Right forelimb (tissue), 1 donor: ENCODE data around the gene GRIP2.

ENCODE experiments used
- DNase-seq: peaks from one replicate; pipeline ENCODE4 v3.0.0-alpha.2; 2018

Gene GRIP2

GRCh38 chr3:14463330-14464140 lies 76.6 kb downstream of the GRIP2 start:
- DNase-seq, result no peak

GRCh38 chr3:14462738-14463137 lies 77.4 kb downstream of the GRIP2 start:
- no peak for DNase-seq

- no peak for DNase-seq
These were observed 78.3 kb downstream of the GRIP2 start for GRCh38 chr3:14461748-14462324.

GRCh38 chr3:14461006-14461747 lies 79.0 kb downstream of the GRIP2 start:
- DNase-seq, result no peak

GRCh38 chr3:14460342-14461005 lies 79.7 kb downstream of the GRIP2 start:
- no peak for DNase-seq

- DNase-seq, result no peak
These were observed 80.4 kb downstream of the GRIP2 start for GRCh38 chr3:14459787-14460186.

GRCh38 chr3:14459384-14459783 lies 80.8 kb downstream of the GRIP2 start:
- no peak for DNase-seq

GRCh38 chr3:14458434-14459275 lies 81.5 kb downstream of the GRIP2 start:
- DNase-seq, result no peak

- DNase-seq, result no peak
These were observed 82.1 kb downstream of the GRIP2 start for GRCh38 chr3:14457999-14458398.

- DNase-seq, result no peak
These were observed 82.7 kb downstream of the GRIP2 start for GRCh38 chr3:14457481-14457880.

- DNase-seq, result no peak
These were observed 83.3 kb downstream of the GRIP2 start for GRCh38 chr3:14456794-14457193.

GRCh38 chr3:14455571-14456317 lies 84.4 kb downstream of the GRIP2 start:
- no peak for DNase-seq

- no peak for DNase-seq
These were observed 85.4 kb downstream of the GRIP2 start for GRCh38 chr3:14454639-14455310.

GRCh38 chr3:14453876-14454638 lies 86.1 kb downstream of the GRIP2 start:
- no peak for DNase-seq

- peak; percentile 96 for DNase-seq
These were observed 87.1 kb downstream of the GRIP2 start for GRCh38 chr3:14452740-14453710.

GRCh38 chr3:14451844-14452739 lies 88.0 kb downstream of the GRIP2 start:
- peak; percentile 64 for DNase-seq

- no peak for DNase-seq
These were observed 89.1 kb downstream of the GRIP2 start for GRCh38 chr3:14450922-14451606.
